Chondrocyte (in vitro differentiated cells): ENCODE data around the gene GRM4. TPM values are rescaled to one million over a fixed set of nuclear protein-coding genes. Genes with fewer than 3 reads are reported as not detected.

Source experiments
- DNase-seq: peaks from one replicate; pipeline ENCODE4 v3.0.0; 2021; ENCODE audit warnings: mixed read lengths, low spot score
- H3K27ac Mint-ChIP-seq: one replicate; pipeline ENCODE4 v1.8.0; 2021; ENCODE audit warnings: mild to moderate bottlenecking, moderate library complexity, mixed read lengths; ENCODE audit not compliant: unreplicated experiment
- H3K27me3 Mint-ChIP-seq: 2 replicates; pipeline ENCODE4 v1.8.0; 2021; ENCODE audit warnings: low read depth, mixed read lengths
- H3K36me3 Mint-ChIP-seq: 2 replicates; pipeline ENCODE4 v1.8.0; 2021; ENCODE audit warnings: low read depth, mixed read lengths
- H3K4me1 Mint-ChIP-seq: 2 replicates; pipeline ENCODE4 v1.8.0; 2021; ENCODE audit warnings: low read depth, mild to moderate bottlenecking, mixed read lengths
- H3K4me3 Mint-ChIP-seq: one replicate; pipeline ENCODE4 v1.8.0; 2021; ENCODE audit warnings: mild to moderate bottlenecking, moderate library complexity, mixed read lengths; ENCODE audit not compliant: unreplicated experiment
- H3K9me3 Mint-ChIP-seq: 2 replicates; pipeline ENCODE4 v1.8.0; 2021; ENCODE audit warnings: low read depth, mixed read lengths
- CTCF ChIP-seq: fragments of 200-600 bp; sonication (generic); IDR thresholded peaks from 2 replicates; pipeline ENCODE4 v1.5.0; 2021; ENCODE audit warnings: antibody characterized with exemption, mild to moderate bottlenecking, moderate library complexity
- total RNA-seq: library from RNA; stranded (reverse); gene quantifications from 3 replicates; pipeline ENCODE4 v1.2.1, GENCODE V29; 2021

The GRM4 gene
- total RNA-seq, 1 donor from 2014 or later, result 0.27 TPM

GRCh38 chr6:34049395-34050342 is 96.2 kb downstream of the GRM4 start:
- Mint-ChIP-seq H3K27me3 (peaks cover 48% of the 10 kb centered on the region), H3K4me3 (no peak overlapping the region), H3K27ac (no peak overlapping the region), H3K4me1 (no peaks in the 10 kb centered on the region), H3K36me3 (no peaks in the 10 kb centered on the region), H3K9me3 (no peaks in the 10 kb centered on the region)
- no peak for DNase-seq
- no peak for TF ChIP-seq CTCF

- TF ChIP-seq CTCF, result no peak
- no peaks in the 10 kb centered on the region for H3K4me1 Mint-ChIP-seq
- no peak for DNase-seq
- no peak overlapping the region for H3K4me3 Mint-ChIP-seq
- no peak overlapping the region for H3K27ac Mint-ChIP-seq
- H3K9me3 Mint-ChIP-seq, result no peaks in the 10 kb centered on the region
- H3K27me3 Mint-ChIP-seq, result peaks cover 44% of the 10 kb centered on the region
- H3K36me3 Mint-ChIP-seq, result no peaks in the 10 kb centered on the region
These were observed 97.7 kb downstream of the GRM4 start for GRCh38 chr6:34047913-34048867.

- TF ChIP-seq CTCF, result no peak
- no peaks in the 10 kb centered on the region for H3K4me1 Mint-ChIP-seq
- H3K27me3 Mint-ChIP-seq, result peaks cover 34% of the 10 kb centered on the region
- no peaks in the 10 kb centered on the region for H3K9me3 Mint-ChIP-seq
- DNase-seq, result no peak
- no peaks in the 10 kb centered on the region for H3K36me3 Mint-ChIP-seq
- H3K27ac Mint-ChIP-seq, result no peak overlapping the region
- H3K4me3 Mint-ChIP-seq, result no peak overlapping the region
These were observed 99.3 kb downstream of the GRM4 start for GRCh38 chr6:34046617-34047016.

- no peak for TF ChIP-seq CTCF
- no peaks in the 10 kb centered on the region for H3K9me3 Mint-ChIP-seq
- no peak overlapping the region for H3K27ac Mint-ChIP-seq
- H3K36me3 Mint-ChIP-seq, result no peaks in the 10 kb centered on the region
- peaks cover 34% of the 10 kb centered on the region for H3K27me3 Mint-ChIP-seq
- H3K4me3 Mint-ChIP-seq, result no peak overlapping the region
- DNase-seq, result no peak
- H3K4me1 Mint-ChIP-seq, result no peaks in the 10 kb centered on the region
These were observed 100.1 kb downstream of the GRM4 start for GRCh38 chr6:34045771-34046170.
